Measurements from ENCODE around the gene NPC1L1. TPM values are rescaled to one million over a fixed set of nuclear protein-coding genes. Genes with fewer than 3 reads are reported as not detected.

Gene NPC1L1
- total RNA-seq, 2 donors from 2014 or later: 0.85 to 2.2 TPM

GRCh38 chr7:44522315-44522714 is 18.8 kb downstream of the NPC1L1 start:
- H3K27ac ChIP-seq: no peak overlapping the region
- ATAC-seq (ENCODE audit: insufficient number of reproducible peaks, low FRiP score, low read depth): no peak
- peaks cover 16% of the 10 kb centered on the region for H3K9me3 ChIP-seq
- H3K4me3 ChIP-seq: no peak overlapping the region
- H3K36me3 ChIP-seq: no peaks in the 10 kb centered on the region
- no peaks in the 10 kb centered on the region for H3K27me3 ChIP-seq (replicated peaks; ENCODE audit: insufficient read depth)
- H3K4me1 ChIP-seq (ENCODE audit: control insufficient read depth in 1 of 2, low read depth in 2 of 2): no peaks in the 10 kb centered on the region
- no peak for DNase-seq (ENCODE audit: low spot score)
- no peak for TF ChIP-seq CTCF (IDR thresholded peaks at IDR 0.05)

GRCh38 chr7:44521347-44522095 is 19.6 kb downstream of the NPC1L1 start:
- H3K9me3 ChIP-seq: peaks cover 9% of the 10 kb centered on the region
- H3K27me3 ChIP-seq (replicated peaks; ENCODE audit: insufficient read depth): no peaks in the 10 kb centered on the region
- no peak for DNase-seq (ENCODE audit: low spot score)
- no peaks in the 10 kb centered on the region for H3K4me1 ChIP-seq (ENCODE audit: control insufficient read depth in 1 of 2, low read depth in 2 of 2)
- ATAC-seq (ENCODE audit: insufficient number of reproducible peaks, low FRiP score, low read depth): no peak
- no peak overlapping the region for H3K27ac ChIP-seq
- TF ChIP-seq CTCF (IDR thresholded peaks at IDR 0.05): no peak
- no peaks in the 10 kb centered on the region for H3K36me3 ChIP-seq
- H3K4me3 ChIP-seq: no peak overlapping the region

- Histone ChIP-seq H3K4me3 (no peak overlapping the region), H3K36me3 (no peaks in the 10 kb centered on the region), H3K9me3 (peaks cover 8% of the 10 kb centered on the region), H3K4me1 (ENCODE audit: control insufficient read depth in 1 of 2, low read depth in 2 of 2) (no peaks in the 10 kb centered on the region), H3K27ac (no peak overlapping the region), H3K27me3 (replicated peaks; ENCODE audit: insufficient read depth) (no peaks in the 10 kb centered on the region)
- TF ChIP-seq CTCF (IDR thresholded peaks at IDR 0.05): no peak
- ATAC-seq (ENCODE audit: insufficient number of reproducible peaks, low FRiP score, low read depth) (no peak), DNase-seq (ENCODE audit: low spot score) (no peak)
Measured at GRCh38 chr7:44520574-44520973, 20.6 kb downstream of the NPC1L1 start.

GRCh38 chr7:44519546-44519945 is 21.6 kb downstream of the NPC1L1 start:
- Histone ChIP-seq H3K4me1 (ENCODE audit: control insufficient read depth in 1 of 2, low read depth in 2 of 2) (no peaks in the 10 kb centered on the region), H3K36me3 (no peaks in the 10 kb centered on the region), H3K4me3 (no peak overlapping the region), H3K27ac (no peak overlapping the region), H3K9me3 (peaks cover 3% of the 10 kb centered on the region), H3K27me3 (replicated peaks; ENCODE audit: insufficient read depth) (no peaks in the 10 kb centered on the region)
- ATAC-seq (ENCODE audit: insufficient number of reproducible peaks, low FRiP score, low read depth) (no peak), DNase-seq (ENCODE audit: low spot score) (no peak)
- no peak for TF ChIP-seq CTCF (IDR thresholded peaks at IDR 0.05)

GRCh38 chr7:44518761-44519160 is 22.4 kb downstream of the NPC1L1 start:
- Histone ChIP-seq H3K4me1 (ENCODE audit: control insufficient read depth in 1 of 2, low read depth in 2 of 2) (no peaks in the 10 kb centered on the region), H3K27ac (no peak overlapping the region), H3K9me3 (no peaks in the 10 kb centered on the region), H3K36me3 (no peaks in the 10 kb centered on the region), H3K4me3 (no peak overlapping the region), H3K27me3 (replicated peaks; ENCODE audit: insufficient read depth) (no peaks in the 10 kb centered on the region)
- no peak for DNase-seq (ENCODE audit: low spot score)
- TF ChIP-seq CTCF (IDR thresholded peaks at IDR 0.05): no peak
- no peak for ATAC-seq (ENCODE audit: insufficient number of reproducible peaks, low FRiP score, low read depth)
